Body of pancreas (tissue), 4 donors: ENCODE data around the gene STAC.

Experiments
- POLR2A ChIP-seq, 3 donors: fragments of 450-650 bp; IDR thresholded peaks; one replicate each; pipeline ENCODE4 v1.6.1; 2016; ENCODE audit warnings: antibody characterized with exemption in 3 of 3, mild to moderate bottlenecking in 2 of 3
- TF ChIP-seq, protein P1 (sequence below), 7 experiments: fragments of 450-650 bp in 4 of 7; fragments of 200-600 bp in 3 of 7; sonication (generic) in 3 of 7; IDR thresholded peaks; one replicate each; pipeline ENCODE4 v1.5.1; 2016 to 2019; ENCODE audit warnings: antibody characterized with exemption in 7 of 7

DNA sequence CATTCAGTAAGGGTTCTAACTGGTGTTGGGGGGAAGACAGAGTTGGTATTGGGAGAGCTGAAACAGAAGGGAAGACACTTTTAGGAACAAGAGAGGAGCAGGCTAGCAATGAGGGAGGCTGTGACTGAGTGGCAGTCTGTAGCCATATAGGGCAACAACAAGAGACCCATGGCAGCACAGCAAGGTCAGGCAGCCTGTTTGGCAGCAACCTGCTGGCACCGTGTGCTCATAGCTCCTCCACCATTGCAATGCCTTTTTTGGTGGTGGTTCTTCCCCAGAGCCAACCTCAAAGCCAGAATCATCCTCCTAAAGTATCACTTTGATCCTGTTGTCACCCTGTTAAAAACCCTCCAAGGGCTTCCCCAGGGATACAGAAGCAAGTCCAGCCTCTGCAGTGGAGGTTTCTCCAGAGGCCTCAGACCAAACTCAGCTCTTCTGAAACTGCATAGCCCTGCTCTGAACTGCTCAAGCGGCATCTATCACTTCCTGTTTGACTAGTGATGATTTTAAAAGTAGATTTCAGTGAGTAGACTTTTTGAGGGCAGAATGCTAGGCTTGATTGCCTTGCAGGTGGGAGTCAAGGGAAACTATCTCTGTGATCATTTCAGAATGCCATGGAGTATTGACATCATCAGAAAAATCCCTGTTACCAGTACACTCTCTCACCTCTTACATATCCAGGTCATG lies 176.9 kb downstream of the STAC start:
- TF ChIP-seq, protein P1, sequence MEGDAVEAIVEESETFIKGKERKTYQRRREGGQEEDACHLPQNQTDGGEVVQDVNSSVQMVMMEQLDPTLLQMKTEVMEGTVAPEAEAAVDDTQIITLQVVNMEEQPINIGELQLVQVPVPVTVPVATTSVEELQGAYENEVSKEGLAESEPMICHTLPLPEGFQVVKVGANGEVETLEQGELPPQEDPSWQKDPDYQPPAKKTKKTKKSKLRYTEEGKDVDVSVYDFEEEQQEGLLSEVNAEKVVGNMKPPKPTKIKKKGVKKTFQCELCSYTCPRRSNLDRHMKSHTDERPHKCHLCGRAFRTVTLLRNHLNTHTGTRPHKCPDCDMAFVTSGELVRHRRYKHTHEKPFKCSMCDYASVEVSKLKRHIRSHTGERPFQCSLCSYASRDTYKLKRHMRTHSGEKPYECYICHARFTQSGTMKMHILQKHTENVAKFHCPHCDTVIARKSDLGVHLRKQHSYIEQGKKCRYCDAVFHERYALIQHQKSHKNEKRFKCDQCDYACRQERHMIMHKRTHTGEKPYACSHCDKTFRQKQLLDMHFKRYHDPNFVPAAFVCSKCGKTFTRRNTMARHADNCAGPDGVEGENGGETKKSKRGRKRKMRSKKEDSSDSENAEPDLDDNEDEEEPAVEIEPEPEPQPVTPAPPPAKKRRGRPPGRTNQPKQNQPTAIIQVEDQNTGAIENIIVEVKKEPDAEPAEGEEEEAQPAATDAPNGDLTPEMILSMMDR (IDR thresholded peaks at IDR 0.05): no peak
- TF ChIP-seq POLR2A (IDR thresholded peaks at IDR 0.05): no peak
